ENCODE data around the gene FSD1L.

GRCh38 chr9:105416840-105417239 is 31.0 kb upstream of the FSD1L start:
- TF ChIP-seq CTCF (IDR thresholded peaks at IDR 0.05) = no peak
- TF ChIP-seq EZH2 (IDR thresholded peaks at IDR 0.05; ENCODE audit: borderline replicate concordance, insufficient read depth, low read depth, low read length, poor library complexity, severe bottlenecking) = no peak
